ENCODE results near the gene LRP1.
A peak's percentile ranks its signal among the peaks of the same experiment; 100 is the strongest.

The LRP1 gene

GRCh38 chr12:57216014-57216911, 88.0 kb downstream of the LRP1 start, which contains the start of gene NXPH4:
Gene NXPH4 (plus strand): TSS chr12:57216794. CDS start chr12:57216970, 176 bp downstream.
- TF ChIP-seq CTCF (IDR thresholded peaks at IDR 0.05): no peak
- Histone ChIP-seq H3K36me3 (peaks cover 8 to 16% (median 13%) of the 10 kb centered on the region in 3 donors), H3K4me3 (peak within 1 kb of the TSS; percentile 45 to 54), H3K27ac (peak within 1 kb of the TSS in 1 of 2 donors; percentile 22), H3K4me1 (peaks cover 0 to 55% (median 44%) of the 10 kb centered on the region in 4 donors), H3K9me3 (no peaks in the 10 kb centered on the region), H3K27me3 (peaks cover 5 to 64% of the 10 kb centered on the region in 2 donors)
- DNase-seq: peak in 1 of 2 donors; percentile 25
- intact Hi-C loops (cut with DNase I; ENCODE audit: low total_unique reads): no loop called here

GRCh38 chr12:57216921-57217879, 88.9 kb downstream of the LRP1 start:
- intact Hi-C loops (cut with DNase I; ENCODE audit: low total_unique reads): no loop called here
- H3K9me3 ChIP-seq: no peaks in the 10 kb centered on the region
- peak overlapping the region; percentile 45 to 54 for H3K4me3 ChIP-seq
- H3K27ac ChIP-seq: peak overlapping the region in 1 of 2 donors; percentile 22
- H3K36me3 ChIP-seq: peaks cover 4 to 7% (median 6%) of the 10 kb centered on the region in 3 donors
- TF ChIP-seq CTCF (IDR thresholded peaks at IDR 0.05): no peak
- peaks cover 5 to 73% of the 10 kb centered on the region in 2 donors for H3K27me3 ChIP-seq
- DNase-seq: no peak
- H3K4me1 ChIP-seq: peaks cover 0 to 55% (median 40%) of the 10 kb centered on the region in 4 donors

GRCh38 chr12:57218030-57218853, 90.0 kb downstream of the LRP1 start:
- intact Hi-C loops (cut with DNase I; ENCODE audit: low total_unique reads): no loop called here
- peaks cover 5 to 84% of the 10 kb centered on the region in 2 donors for H3K27me3 ChIP-seq
- H3K4me1 ChIP-seq: peaks cover 0 to 47% (median 34%) of the 10 kb centered on the region in 4 donors
- no peak for TF ChIP-seq CTCF (IDR thresholded peaks at IDR 0.05)
- no peaks in the 10 kb centered on the region for H3K9me3 ChIP-seq
- no peak overlapping the region for H3K4me3 ChIP-seq
- no peak for DNase-seq
- H3K27ac ChIP-seq: no peak overlapping the region
- H3K36me3 ChIP-seq: no peaks in the 10 kb centered on the region

- Histone ChIP-seq H3K27me3 (peaks cover 5 to 95% of the 10 kb centered on the region in 2 donors), H3K9me3 (no peaks in the 10 kb centered on the region), H3K36me3 (no peaks in the 10 kb centered on the region), H3K4me1 (peaks cover 0 to 35% (median 24%) of the 10 kb centered on the region in 4 donors), H3K27ac (no peak overlapping the region), H3K4me3 (no peak overlapping the region)
- no peak for DNase-seq
- TF ChIP-seq CTCF (IDR thresholded peaks at IDR 0.05): no peak
- intact Hi-C loops (cut with DNase I; ENCODE audit: low total_unique reads): no loop called here
Measured at GRCh38 chr12:57219205-57219992, 91.1 kb downstream of the LRP1 start.

Data from tibial artery (tissue), 4 donors.